Motor neuron (in vitro differentiated cells): ENCODE measurements around the gene RTP3. TPM values are rescaled to one million over a fixed set of nuclear protein-coding genes. Genes with fewer than 3 reads are reported as not detected.

Experiments
- ATAC-seq, 8 experiments: fragments of 200-7000 bp; cut with Tn5 transposase; replicated peaks in 6 of 8; 2 replicates each; pipeline ENCODE4 v1.8.0; 2021; ENCODE audit warnings: mild to moderate bottlenecking in 8 of 8, moderate library complexity in 8 of 8
- H3K27ac ChIP-seq, 2 donors: fragments of 250-450 bp; sonication (Bioruptor Pico); 2 replicates each; pipeline ENCODE4 v1.9.0; 2021; ENCODE audit warnings: antibody characterized with exemption in 2 of 2, mild to moderate bottlenecking in 2 of 2, moderate library complexity in 1 of 2
- H3K4me1 ChIP-seq, 2 donors: fragments of 250-450 bp; sonication (Bioruptor Pico); replicated peaks in 1 of 2; 2 replicates each; pipeline ENCODE4 v1.6.1; 2021; ENCODE audit warnings: antibody characterized with exemption in 2 of 2, mild to moderate bottlenecking in 2 of 2, moderate library complexity in 1 of 2
- H3K4me3 ChIP-seq, 5 donors: fragments of 250-450 bp; sonication (Bioruptor Pico); 2 replicates each; pipeline ENCODE4 v1.9.0; 2021; ENCODE audit warnings: antibody characterized with exemption in 5 of 5, mild to moderate bottlenecking in 5 of 5, moderate library complexity in 4 of 5
- whole genome bisulfite sequencing, 10 experiments: fragments of 450-650 bp; shearing (Covaris generic); methylation state at CpG; one replicate each; pipeline ENCODE4 v1.0.0; 2022; 5-methylcytosine and 5-hydroxymethylcytosine counted together
- in situ Hi-C, 9 experiments: fragments of 400-800 bp; cut with MboI; loops; one replicate each; pipeline ENCODE4 v1.15.0; 2021; ENCODE audit warnings: low sequenced_read_pairs in 9 of 9, low pct_unique_long_range_greater_than_20kb in 2 of 9; ENCODE audit not compliant: unreplicated experiment in 9 of 9
- total RNA-seq, 8 experiments: library from RNA; unstranded; fragments of 300-600 nt; gene quantifications; 2 replicates each; pipeline versions ENCODE4 v1.2.3 to v1.2.4, GENCODE V29; 2022

Gene RTP3
- total RNA-seq: under 1 TPM in 1 of 8 experiments, not detected in 7; 0.28 TPM

- Histone ChIP-seq H3K27ac (no peak within 1 kb of the TSS), H3K4me1 (peaks cover 0 to 8% of the 10 kb centered on the region in 2 donors), H3K4me3 (no peak within 1 kb of the TSS)
- ATAC-seq: no peak
- 0 to 100% (median 64%) methylated on average over 1 to 5 of the region's 9 CpGs; no CpG with 5 or more reads in 4 of the 10 experiments for WGBS, 10 experiments
- in situ Hi-C loops: loop anchor here in 4 of 9 experiments (25.0 kb wide), 2 partner anchors 140 to 415 kb away; no protein-coding TSS in a partner anchor
These were observed at the start of gene RTP3 for GRCh38 chr3:46497556-46498265. Gene RTP3, plus strand, starts transcription at chr3:46497976. Its CDS starts 87 bp downstream, at chr3:46498063.

- no peak overlapping the region for H3K4me3 ChIP-seq
- in situ Hi-C loops: no loop called here
- no peak for ATAC-seq
These were observed 49.1 kb upstream of the RTP3 start for GRCh38 chr3:46448721-46449120.

GRCh38 chr3:46449755-46450552 lies 47.8 kb upstream of the RTP3 start:
- peak in 1 of 8 experiments; percentile 34 for ATAC-seq
- WGBS, 10 experiments: 21 to 79% (median 66%) methylated on average over 5 to 13 of the region's 14 CpGs; no CpG with 5 or more reads in 2 of the 10 experiments
- in situ Hi-C loops: no loop called here
- Histone ChIP-seq H3K4me1 (no peaks in the 10 kb centered on the region), H3K27ac (no peak overlapping the region), H3K4me3 (no peak overlapping the region)

More at GRCh38 chr3:46448721-46449120, 49.1 kb upstream of the RTP3 start:
- no peak overlapping the region for H3K27ac ChIP-seq
- no peaks in the 10 kb centered on the region for H3K4me1 ChIP-seq
- WGBS, 10 experiments: 89 to 97% (median 90%) methylated on average over 3 to 9 of the region's 17 CpGs; no CpG with 5 or more reads in 7 of the 10 experiments

GRCh38 chr3:46453526-46454208 lies 44.1 kb upstream of the RTP3 start:
- 10 to 90% (median 69%) methylated on average over 1 to 4 of the region's 7 CpGs; no CpG with 5 or more reads in 1 of the 10 experiments for WGBS, 10 experiments
- Histone ChIP-seq H3K27ac (no peak overlapping the region), H3K4me1 (no peaks in the 10 kb centered on the region), H3K4me3 (no peak overlapping the region)
- ATAC-seq: no peak
- in situ Hi-C loops: no loop called here

GRCh38 chr3:46454209-46454595 lies 43.6 kb upstream of the RTP3 start:
- Histone ChIP-seq H3K27ac (no peak overlapping the region), H3K4me1 (no peaks in the 10 kb centered on the region), H3K4me3 (no peak overlapping the region)
- in situ Hi-C loops: no loop called here
- ATAC-seq: no peak
- 20 to 100% (median 82%) methylated on average over 1 to 3 of the region's 3 CpGs; no CpG with 5 or more reads in 7 of the 10 experiments for WGBS, 10 experiments

GRCh38 chr3:46454606-46455005 lies 43.2 kb upstream of the RTP3 start:
- WGBS, 10 experiments: 0 to 60% (median 43%) methylated on average over 1 to 2 of the region's 7 CpGs; no CpG with 5 or more reads in 6 of the 10 experiments
- H3K4me3 ChIP-seq: no peak overlapping the region
- in situ Hi-C loops: no loop called here
- no peaks in the 10 kb centered on the region for H3K4me1 ChIP-seq
- ATAC-seq: no peak
- no peak overlapping the region for H3K27ac ChIP-seq

- 50 to 100% (median 70%) methylated on average over 1 to 19 of the region's 21 CpGs; no CpG with 5 or more reads in 2 of the 10 experiments for WGBS, 10 experiments
- Histone ChIP-seq H3K4me1 (no peaks in the 10 kb centered on the region), H3K27ac (no peak overlapping the region), H3K4me3 (no peak overlapping the region)
- no peak for ATAC-seq
- in situ Hi-C loops: no loop called here
These were observed 42.3 kb upstream of the RTP3 start for GRCh38 chr3:46455231-46456115.

- Histone ChIP-seq H3K4me1 (no peaks in the 10 kb centered on the region), H3K4me3 (no peak overlapping the region), H3K27ac (no peak overlapping the region)
- WGBS, 10 experiments: 80 to 92% (median 83%) methylated on average over 1 to 9 of the region's 14 CpGs; no CpG with 5 or more reads in 5 of the 10 experiments
- in situ Hi-C loops: no loop called here
- no peak for ATAC-seq
These were observed 41.7 kb upstream of the RTP3 start for GRCh38 chr3:46456118-46456517.

GRCh38 chr3:46460051-46460450 lies 37.7 kb upstream of the RTP3 start:
- Histone ChIP-seq H3K4me1 (no peaks in the 10 kb centered on the region), H3K27ac (no peak overlapping the region), H3K4me3 (no peak overlapping the region)
- 0 to 71% (median 46%) methylated on average over 1 to 3 of the region's 3 CpGs; no CpG with 5 or more reads in 2 of the 10 experiments for WGBS, 10 experiments
- in situ Hi-C loops: no loop called here
- no peak for ATAC-seq

GRCh38 chr3:46462111-46462510 lies 35.7 kb upstream of the RTP3 start:
- WGBS, 10 experiments: 0 to 100% (median 58%) methylated on average over 1 to 3 of the region's 3 CpGs; no CpG with 5 or more reads in 4 of the 10 experiments
- ATAC-seq: peak in 3 of 8 experiments; percentile 16 to 65 (median 17)
- no peak overlapping the region for H3K4me3 ChIP-seq
- in situ Hi-C loops: no loop called here
- H3K4me1 ChIP-seq: no peaks in the 10 kb centered on the region
- no peak overlapping the region for H3K27ac ChIP-seq

GRCh38 chr3:46462511-46462910 lies 35.3 kb upstream of the RTP3 start:
- 39 to 100% (median 52%) methylated on average over 1 to 2 of the region's 3 CpGs; no CpG with 5 or more reads in 6 of the 10 experiments for WGBS, 10 experiments
- in situ Hi-C loops: no loop called here
- ATAC-seq: peak in 2 of 8 experiments; percentile 46 to 51
- no peak overlapping the region for H3K4me3 ChIP-seq
- no peaks in the 10 kb centered on the region for H3K4me1 ChIP-seq
- no peak overlapping the region for H3K27ac ChIP-seq
